Measurements from ENCODE around the gene CYP4A22.

The CYP4A22 gene

GRCh38 chr1:47184822-47185677 is 47.8 kb downstream of the CYP4A22 start:
- no peaks in the 10 kb centered on the region for H3K36me3 ChIP-seq (ENCODE audit: insufficient read depth)
- H3K9ac ChIP-seq: no peak overlapping the region
- no peak overlapping the region for H3K27ac ChIP-seq
- no peaks in the 10 kb centered on the region for H4K20me1 ChIP-seq (ENCODE audit: insufficient read depth)
- no peaks in the 10 kb centered on the region for H3K4me1 ChIP-seq (ENCODE audit: low read depth, poor library complexity, severe bottlenecking)
- H3K4me2 ChIP-seq: no peak overlapping the region
- H3K27me3 ChIP-seq (ENCODE audit: insufficient read depth, low read depth): no peaks in the 10 kb centered on the region
- no peak overlapping the region for H3K4me3 ChIP-seq (IDR thresholded peaks at IDR 0.05; ENCODE audit: insufficient read depth, low read depth, low read length)
- no peaks in the 10 kb centered on the region for H3K79me2 ChIP-seq (ENCODE audit: insufficient read depth, low read depth)
- TF ChIP-seq, protein P1, sequence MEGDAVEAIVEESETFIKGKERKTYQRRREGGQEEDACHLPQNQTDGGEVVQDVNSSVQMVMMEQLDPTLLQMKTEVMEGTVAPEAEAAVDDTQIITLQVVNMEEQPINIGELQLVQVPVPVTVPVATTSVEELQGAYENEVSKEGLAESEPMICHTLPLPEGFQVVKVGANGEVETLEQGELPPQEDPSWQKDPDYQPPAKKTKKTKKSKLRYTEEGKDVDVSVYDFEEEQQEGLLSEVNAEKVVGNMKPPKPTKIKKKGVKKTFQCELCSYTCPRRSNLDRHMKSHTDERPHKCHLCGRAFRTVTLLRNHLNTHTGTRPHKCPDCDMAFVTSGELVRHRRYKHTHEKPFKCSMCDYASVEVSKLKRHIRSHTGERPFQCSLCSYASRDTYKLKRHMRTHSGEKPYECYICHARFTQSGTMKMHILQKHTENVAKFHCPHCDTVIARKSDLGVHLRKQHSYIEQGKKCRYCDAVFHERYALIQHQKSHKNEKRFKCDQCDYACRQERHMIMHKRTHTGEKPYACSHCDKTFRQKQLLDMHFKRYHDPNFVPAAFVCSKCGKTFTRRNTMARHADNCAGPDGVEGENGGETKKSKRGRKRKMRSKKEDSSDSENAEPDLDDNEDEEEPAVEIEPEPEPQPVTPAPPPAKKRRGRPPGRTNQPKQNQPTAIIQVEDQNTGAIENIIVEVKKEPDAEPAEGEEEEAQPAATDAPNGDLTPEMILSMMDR (conservative IDR thresholded peaks at IDR 0.05; ENCODE audit: low read depth, low read length): no peak
- no peak overlapping the region for H2AFZ ChIP-seq (ENCODE audit: low read depth)

GRCh38 chr1:47186267-47187185 is 49.3 kb downstream of the CYP4A22 start:
- TF ChIP-seq, protein P1 (conservative IDR thresholded peaks at IDR 0.05; ENCODE audit: low read depth, low read length): no peak
- H3K27ac ChIP-seq: no peak overlapping the region
- H3K4me1 ChIP-seq (ENCODE audit: low read depth, poor library complexity, severe bottlenecking): no peaks in the 10 kb centered on the region
- H3K27me3 ChIP-seq (ENCODE audit: insufficient read depth, low read depth): no peaks in the 10 kb centered on the region
- no peaks in the 10 kb centered on the region for H3K36me3 ChIP-seq (ENCODE audit: insufficient read depth)
- no peaks in the 10 kb centered on the region for H3K79me2 ChIP-seq (ENCODE audit: insufficient read depth, low read depth)
- no peak overlapping the region for H3K9ac ChIP-seq
- no peak overlapping the region for H3K4me2 ChIP-seq
- no peak overlapping the region for H3K4me3 ChIP-seq (IDR thresholded peaks at IDR 0.05; ENCODE audit: insufficient read depth, low read depth, low read length)
- no peaks in the 10 kb centered on the region for H4K20me1 ChIP-seq (ENCODE audit: insufficient read depth)
- H2AFZ ChIP-seq (ENCODE audit: low read depth): no peak overlapping the region

- Histone ChIP-seq H3K79me2 (ENCODE audit: insufficient read depth, low read depth) (no peaks in the 10 kb centered on the region), H3K9ac (no peak overlapping the region), H4K20me1 (ENCODE audit: insufficient read depth) (no peaks in the 10 kb centered on the region), H3K4me3 (IDR thresholded peaks at IDR 0.05; ENCODE audit: insufficient read depth, low read depth, low read length) (no peak overlapping the region), H3K36me3 (ENCODE audit: insufficient read depth) (no peaks in the 10 kb centered on the region), H3K27ac (no peak overlapping the region), H2AFZ (ENCODE audit: low read depth) (no peak overlapping the region), H3K4me1 (ENCODE audit: low read depth, poor library complexity, severe bottlenecking) (no peaks in the 10 kb centered on the region), H3K4me2 (no peak overlapping the region), H3K27me3 (ENCODE audit: insufficient read depth, low read depth) (no peaks in the 10 kb centered on the region)
- TF ChIP-seq, protein P1 (conservative IDR thresholded peaks at IDR 0.05; ENCODE audit: low read depth, low read length): no peak
Measured at GRCh38 chr1:47187231-47187925, 50.1 kb downstream of the CYP4A22 start.

GRCh38 chr1:47187926-47188250 is 50.6 kb downstream of the CYP4A22 start:
- Histone ChIP-seq H3K27me3 (ENCODE audit: insufficient read depth, low read depth) (no peaks in the 10 kb centered on the region), H2AFZ (ENCODE audit: low read depth) (no peak overlapping the region), H3K36me3 (ENCODE audit: insufficient read depth) (no peaks in the 10 kb centered on the region), H3K4me1 (ENCODE audit: low read depth, poor library complexity, severe bottlenecking) (no peaks in the 10 kb centered on the region), H3K4me3 (IDR thresholded peaks at IDR 0.05; ENCODE audit: insufficient read depth, low read depth, low read length) (no peak overlapping the region), H3K27ac (no peak overlapping the region), H3K9ac (no peak overlapping the region), H3K79me2 (ENCODE audit: insufficient read depth, low read depth) (no peaks in the 10 kb centered on the region), H4K20me1 (ENCODE audit: insufficient read depth) (no peaks in the 10 kb centered on the region), H3K4me2 (no peak overlapping the region)
- TF ChIP-seq, protein P1 (conservative IDR thresholded peaks at IDR 0.05; ENCODE audit: low read depth, low read length): no peak
